WI38 (cell line): Measurements from ENCODE around the gene MYADML2.

Experiments used
- H3K4me3 ChIP-seq: 2 replicates; pipeline ENCODE4 v1.5.1; 2011; ENCODE audit warnings: low read depth, mild to moderate bottlenecking, control low read depth, low read length
- CTCF ChIP-seq: IDR thresholded peaks from 2 replicates; pipeline ENCODE4 v1.5.1; 2012; ENCODE audit warnings: low read depth, mild to moderate bottlenecking, control low read depth, low read length

MYADML2 gene

DNA sequence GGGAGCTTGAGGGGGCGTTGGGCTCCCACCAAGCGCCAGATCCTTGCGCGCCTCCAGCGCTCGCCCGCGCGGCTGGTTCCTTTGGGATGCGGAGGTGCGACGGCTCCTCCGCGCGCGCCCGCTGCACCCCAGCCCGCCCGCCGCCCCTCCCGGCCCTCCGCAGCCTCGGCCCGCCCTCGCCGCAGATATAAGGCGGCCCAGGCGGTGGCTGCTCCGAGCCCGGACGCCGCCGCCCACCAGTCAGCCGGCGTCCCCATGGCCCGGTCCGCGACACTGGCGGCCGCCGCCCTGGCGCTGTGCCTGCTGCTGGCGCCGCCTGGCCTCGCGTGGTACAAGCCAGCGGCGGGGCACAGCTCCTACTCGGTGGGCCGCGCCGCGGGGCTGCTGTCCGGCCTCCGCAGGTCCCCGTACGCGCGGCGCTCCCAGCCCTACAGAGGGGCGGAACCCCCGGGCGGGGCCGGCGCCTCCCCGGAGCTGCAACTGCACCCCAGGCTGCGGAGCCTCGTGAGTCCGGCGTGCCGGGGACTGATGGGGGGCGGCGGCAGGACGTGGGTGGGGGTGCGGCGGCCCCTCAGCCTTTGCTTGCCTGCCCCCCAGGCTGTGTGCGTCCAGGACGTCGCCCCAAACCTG, 44.9 kb downstream of the MYADML2 start, which contains the start of gene NPB:
Gene NPB (plus strand): TSS at position 216 of the 630 bp plus-strand sequence. CDS start 40 bp downstream, at position 256.
- 0 out of 2 replicates have a peak within 1 kb of the TSS, but pooled peaks have one; percentile 17 for H3K4me3 ChIP-seq
- TF ChIP-seq CTCF, result no peak

- TF ChIP-seq CTCF, result no peak
- H3K4me3 ChIP-seq, result no peak overlapping the region
These were observed 45.6 kb downstream of the MYADML2 start for GRCh38 chr17:81901167-81902022.

DNA sequence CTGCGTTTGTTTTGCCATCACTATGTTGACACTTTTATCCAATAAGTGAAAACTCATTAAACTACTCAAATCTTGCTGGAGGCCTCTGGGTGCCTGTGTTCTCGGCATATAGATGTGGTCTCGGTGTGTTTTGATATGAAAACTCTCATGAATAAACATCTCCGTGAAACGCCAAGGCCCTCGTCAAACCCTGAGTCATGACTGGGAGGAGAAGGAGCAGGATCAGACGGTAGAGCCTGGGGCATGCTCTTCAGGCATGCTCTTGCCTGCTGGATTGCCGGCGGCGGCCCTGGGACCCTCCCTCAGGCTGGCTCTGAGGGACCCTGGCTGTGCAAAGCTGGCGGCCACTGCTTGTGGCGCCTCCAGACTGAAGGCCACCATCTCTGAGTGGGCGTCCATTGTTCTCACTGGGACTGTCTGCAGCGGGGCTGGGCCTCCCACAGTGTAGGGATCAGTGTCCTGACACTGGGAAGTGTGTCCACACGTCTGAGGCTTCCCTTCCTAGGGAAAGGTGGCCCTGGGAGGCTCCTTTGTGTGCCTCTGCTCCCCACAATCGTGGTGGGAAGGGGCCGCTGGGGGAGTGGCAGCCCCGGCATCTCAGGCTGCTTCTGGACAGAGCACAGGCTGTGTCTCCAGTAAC, 46.7 kb downstream of the MYADML2 start:
- TF ChIP-seq CTCF, result no peak
- H3K4me3 ChIP-seq, result no peak overlapping the region

DNA sequence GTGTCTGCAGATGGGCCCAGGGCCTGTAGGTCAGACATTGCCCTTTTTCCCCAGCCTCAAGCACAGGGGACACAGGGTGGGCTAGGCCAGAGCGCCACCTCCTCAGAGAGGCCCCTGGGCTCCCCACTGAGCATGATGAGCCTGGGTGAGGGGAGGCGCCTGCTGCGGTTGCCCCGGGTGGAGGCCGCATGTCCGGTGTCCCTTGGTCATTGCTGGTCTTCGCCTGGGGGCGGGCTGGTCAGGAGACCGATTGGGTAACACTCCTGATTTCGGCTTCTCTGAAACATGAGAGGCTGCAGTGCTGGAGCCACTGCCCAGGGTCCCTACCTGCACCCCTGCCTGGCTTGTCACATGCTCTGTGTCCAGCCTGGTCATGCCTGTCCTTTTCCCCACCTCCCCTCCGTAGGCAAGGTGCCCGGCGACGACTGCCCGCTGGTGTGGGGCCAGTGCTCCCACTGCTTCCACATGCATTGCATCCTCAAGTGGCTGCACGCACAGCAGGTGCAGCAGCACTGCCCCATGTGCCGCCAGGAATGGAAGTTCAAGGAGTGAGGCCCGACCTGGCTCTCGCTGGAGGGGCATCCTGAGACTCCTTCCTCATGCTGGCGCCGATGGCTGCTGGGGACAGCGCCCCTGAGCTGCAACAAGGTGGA, 47.4 kb downstream of the MYADML2 start:
- H3K4me3 ChIP-seq, result no peak overlapping the region
- TF ChIP-seq CTCF, result no peak

- no peak for TF ChIP-seq CTCF
- 0 out of 2 replicates have a peak overlapping the region, but pooled peaks have one; percentile 5 for H3K4me3 ChIP-seq
These were observed 48.1 kb downstream of the MYADML2 start for GRCh38 chr17:81898885-81899284.

DNA sequence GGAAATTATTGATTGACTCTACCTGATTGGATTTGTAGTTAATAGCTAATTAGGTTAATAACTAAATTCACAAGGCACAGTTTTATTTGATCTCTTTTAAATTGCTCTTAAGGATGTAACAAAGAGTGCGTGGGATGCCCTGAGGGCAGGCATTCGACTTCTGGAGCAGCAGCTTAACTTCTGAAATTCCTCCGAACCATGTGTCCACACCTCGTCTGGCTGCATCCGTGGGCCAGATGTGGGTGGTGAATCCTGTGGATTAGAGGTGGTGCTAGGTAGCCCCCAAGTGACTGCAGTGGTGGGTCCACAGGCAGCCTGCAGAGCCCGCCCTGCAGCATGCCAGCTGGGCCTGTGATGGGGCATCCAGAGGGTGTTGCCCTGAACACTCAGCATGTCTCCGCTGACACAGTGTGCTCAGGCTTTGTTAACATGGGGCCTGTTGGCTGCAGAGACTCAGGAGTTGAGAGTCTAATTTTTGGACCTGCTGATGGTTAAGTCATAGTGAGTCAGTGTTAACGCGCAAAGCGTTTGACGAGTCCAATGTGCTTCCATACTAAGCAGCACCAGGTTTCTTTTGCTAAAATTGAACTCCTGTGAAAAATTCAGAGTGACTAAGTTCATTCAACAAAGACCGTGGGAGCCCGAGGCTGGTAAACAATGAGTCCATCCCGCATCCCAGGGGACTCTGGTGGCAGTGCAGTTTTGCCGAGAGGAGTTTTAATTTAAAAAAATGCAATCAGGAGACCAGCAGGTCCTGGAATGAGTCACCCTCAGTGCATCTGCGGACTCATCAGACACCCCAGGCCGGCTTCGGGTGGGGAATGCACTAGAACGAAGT, 48.8 kb downstream of the MYADML2 start:
- TF ChIP-seq CTCF, result no peak
- H3K4me3 ChIP-seq, result no peak overlapping the region
